Natural killer cell (primary cell): ENCODE results near the gene PHOX2B. TPM values are rescaled to one million over a fixed set of nuclear protein-coding genes. Genes with fewer than 3 reads are reported as not detected.

Experiments
- ATAC-seq, 3 donors: fragments of 150-1000 bp in 2 of 3; fragments of 200-7000 bp in 1 of 3; cut with Tn5 transposase; 1 replicate in 1 of 3; 2 replicates in 2 of 3; pipeline ENCODE4 v1.10.0; 2021; ENCODE audit warnings: mild to moderate bottlenecking in 2 of 3, moderate library complexity in 2 of 3
- DNase-seq, 2 donors: peaks; one replicate each; pipeline versions ENCODE4 v3.0.0 to v3.0.0-alpha.2; 2013 to 2021; ENCODE audit warnings: mixed read lengths in 1 of 2
- H3K27ac ChIP-seq: one replicate; pipeline ENCODE4 v1.5.1; 2013; ENCODE audit warnings: mild to moderate bottlenecking, low read length
- H3K27me3 ChIP-seq: one replicate; pipeline ENCODE4 v1.6.1; 2013; ENCODE audit warnings: low read length; ENCODE audit not compliant: control insufficient read depth, insufficient read depth
- H3K36me3 ChIP-seq: one replicate; pipeline ENCODE4 v1.6.1; 2013; ENCODE audit warnings: low read length; ENCODE audit not compliant: control insufficient read depth, insufficient read depth
- H3K4me1 ChIP-seq: one replicate; pipeline ENCODE4 v1.6.1; 2013; ENCODE audit warnings: low read length; ENCODE audit not compliant: control insufficient read depth, insufficient read depth
- H3K4me3 ChIP-seq: one replicate; pipeline ENCODE4 v1.5.1; 2013; ENCODE audit warnings: low read length
- H3K9me3 ChIP-seq: one replicate; pipeline ENCODE4 v1.6.1; 2013; ENCODE audit warnings: low read length; ENCODE audit not compliant: control insufficient read depth, insufficient read depth
- H3K27ac Mint-ChIP-seq, 2 donors: one replicate each; pipeline ENCODE4 v1.8.0; 2022; ENCODE audit warnings: mild to moderate bottlenecking in 2 of 2, mixed read lengths in 2 of 2, moderate library complexity in 1 of 2
- H3K27me3 Mint-ChIP-seq, 2 donors: one replicate each; pipeline ENCODE4 v1.8.0; 2022; ENCODE audit warnings: low read depth in 2 of 2, mixed read lengths in 2 of 2
- H3K36me3 Mint-ChIP-seq: one replicate; pipeline ENCODE4 v1.8.0; 2022; ENCODE audit warnings: mixed read lengths
- H3K4me1 Mint-ChIP-seq, 2 donors: one replicate each; pipeline ENCODE4 v1.8.0; 2022; ENCODE audit warnings: mixed read lengths in 2 of 2
- H3K4me3 Mint-ChIP-seq: one replicate; pipeline ENCODE4 v1.8.0; 2022; ENCODE audit warnings: mild to moderate bottlenecking, moderate library complexity, mixed read lengths
- H3K9me3 Mint-ChIP-seq, 2 donors: one replicate each; pipeline ENCODE4 v1.8.0; 2022; ENCODE audit warnings: mixed read lengths in 2 of 2
- WGBS: methylation state at CpG from one replicate; pipeline ENCODE4 v1.1.7; 2013; ENCODE audit warnings: missing lambda C conversion rate; ENCODE audit not compliant: insufficient coverage; 5-methylcytosine and 5-hydroxymethylcytosine counted together
- intact Hi-C: fragments of 100-400 bp; cut with micrococcal nuclease; formaldehyde crosslinking; loops from one replicate; pipeline ENCODE4 v1.14.2; 2022
- total RNA-seq, 4 donors: library from RNA; stranded (reverse); fragments of 120-200 nt in 1 of 4; gene quantifications; one replicate each; pipeline versions ENCODE4 v1.2.3 to v1.2.4, GENCODE V29; 2013 to 2022
- TF ChIP-seq, protein P1 (sequence below): fragments of 200-600 bp; IDR thresholded peaks from one replicate; pipeline ENCODE4 v1.8.0; 2022; ENCODE audit warnings: antibody characterized with exemption

The PHOX2B gene
- total RNA-seq, 3 donors from 2014 or later (not counting 1 experiment from before 2014, with no cell fraction given): not detected

DNA sequence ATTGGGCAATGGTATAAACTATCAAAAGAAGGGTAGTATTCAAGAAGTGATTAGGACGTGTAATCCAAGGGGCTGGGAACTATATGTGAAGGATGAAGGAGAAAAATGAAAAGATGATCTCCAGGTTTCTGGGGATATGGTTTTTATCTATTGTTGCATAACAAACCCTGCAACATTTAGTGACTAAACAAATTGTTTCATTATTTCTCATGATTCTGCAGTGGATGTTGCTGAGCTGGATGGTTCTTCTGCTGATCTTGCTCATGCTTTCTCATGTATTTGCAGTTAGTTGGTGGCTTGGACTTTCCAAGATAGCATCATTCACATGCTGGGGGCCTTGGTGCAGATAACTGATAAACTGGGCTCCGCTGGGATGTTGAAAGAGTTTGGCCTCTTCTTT is 29.1 kb downstream of the PHOX2B start:
- no peak overlapping the region for H3K27ac Mint-ChIP-seq
- no peaks in the 10 kb centered on the region for H3K36me3 Mint-ChIP-seq
- Histone ChIP-seq H3K27me3 (no peaks in the 10 kb centered on the region), H3K27ac (no peak overlapping the region), H3K36me3 (no peaks in the 10 kb centered on the region), H3K4me3 (no peak overlapping the region), H3K4me1 (no peaks in the 10 kb centered on the region), H3K9me3 (no peaks in the 10 kb centered on the region)
- DNase-seq (no peak), ATAC-seq (no peak)
- H3K9me3 Mint-ChIP-seq: peaks cover 3 to 5% of the 10 kb centered on the region in 2 donors
- TF ChIP-seq, protein P1, sequence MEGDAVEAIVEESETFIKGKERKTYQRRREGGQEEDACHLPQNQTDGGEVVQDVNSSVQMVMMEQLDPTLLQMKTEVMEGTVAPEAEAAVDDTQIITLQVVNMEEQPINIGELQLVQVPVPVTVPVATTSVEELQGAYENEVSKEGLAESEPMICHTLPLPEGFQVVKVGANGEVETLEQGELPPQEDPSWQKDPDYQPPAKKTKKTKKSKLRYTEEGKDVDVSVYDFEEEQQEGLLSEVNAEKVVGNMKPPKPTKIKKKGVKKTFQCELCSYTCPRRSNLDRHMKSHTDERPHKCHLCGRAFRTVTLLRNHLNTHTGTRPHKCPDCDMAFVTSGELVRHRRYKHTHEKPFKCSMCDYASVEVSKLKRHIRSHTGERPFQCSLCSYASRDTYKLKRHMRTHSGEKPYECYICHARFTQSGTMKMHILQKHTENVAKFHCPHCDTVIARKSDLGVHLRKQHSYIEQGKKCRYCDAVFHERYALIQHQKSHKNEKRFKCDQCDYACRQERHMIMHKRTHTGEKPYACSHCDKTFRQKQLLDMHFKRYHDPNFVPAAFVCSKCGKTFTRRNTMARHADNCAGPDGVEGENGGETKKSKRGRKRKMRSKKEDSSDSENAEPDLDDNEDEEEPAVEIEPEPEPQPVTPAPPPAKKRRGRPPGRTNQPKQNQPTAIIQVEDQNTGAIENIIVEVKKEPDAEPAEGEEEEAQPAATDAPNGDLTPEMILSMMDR: no peak
- intact Hi-C loops: no loop called here
- 86% methylated on average over 2 of the region's 2 CpGs for WGBS
- H3K4me3 Mint-ChIP-seq: no peak overlapping the region
- H3K4me1 Mint-ChIP-seq: no peaks in the 10 kb centered on the region
- H3K27me3 Mint-ChIP-seq: no peaks in the 10 kb centered on the region

DNA sequence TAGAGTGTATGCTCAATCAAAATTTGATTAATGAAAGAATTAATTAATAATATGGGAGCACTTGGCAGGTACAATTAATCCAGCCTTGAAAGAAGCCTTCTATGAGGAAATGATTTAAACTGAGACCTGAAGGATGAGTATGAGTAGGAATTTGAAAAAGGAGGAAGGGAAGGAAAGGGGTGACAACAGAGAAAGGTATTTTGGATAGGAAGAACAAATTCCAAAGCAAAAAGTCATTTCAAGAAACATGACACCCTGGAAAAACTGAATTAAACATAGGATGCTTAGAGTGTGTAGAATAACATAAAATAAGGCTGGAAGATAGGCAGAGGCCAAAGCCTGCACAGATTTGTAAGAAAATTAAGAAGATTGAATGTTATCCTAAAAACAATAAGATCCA is 29.6 kb downstream of the PHOX2B start:
- H3K36me3 Mint-ChIP-seq: no peaks in the 10 kb centered on the region
- H3K9me3 Mint-ChIP-seq: peaks cover 3 to 5% of the 10 kb centered on the region in 2 donors
- no peak overlapping the region for H3K27ac ChIP-seq
- no peak overlapping the region for H3K4me3 ChIP-seq
- DNase-seq (no peak), ATAC-seq (no peak)
- H3K4me1 ChIP-seq: no peaks in the 10 kb centered on the region
- TF ChIP-seq, protein P1: no peak
- H3K36me3 ChIP-seq: no peaks in the 10 kb centered on the region
- no peak overlapping the region for H3K4me3 Mint-ChIP-seq
- no peak overlapping the region for H3K27ac Mint-ChIP-seq
- no peaks in the 10 kb centered on the region for H3K27me3 Mint-ChIP-seq
- no peaks in the 10 kb centered on the region for H3K9me3 ChIP-seq
- intact Hi-C loops: no loop called here
- H3K4me1 Mint-ChIP-seq: no peaks in the 10 kb centered on the region
- H3K27me3 ChIP-seq: no peaks in the 10 kb centered on the region

DNA sequence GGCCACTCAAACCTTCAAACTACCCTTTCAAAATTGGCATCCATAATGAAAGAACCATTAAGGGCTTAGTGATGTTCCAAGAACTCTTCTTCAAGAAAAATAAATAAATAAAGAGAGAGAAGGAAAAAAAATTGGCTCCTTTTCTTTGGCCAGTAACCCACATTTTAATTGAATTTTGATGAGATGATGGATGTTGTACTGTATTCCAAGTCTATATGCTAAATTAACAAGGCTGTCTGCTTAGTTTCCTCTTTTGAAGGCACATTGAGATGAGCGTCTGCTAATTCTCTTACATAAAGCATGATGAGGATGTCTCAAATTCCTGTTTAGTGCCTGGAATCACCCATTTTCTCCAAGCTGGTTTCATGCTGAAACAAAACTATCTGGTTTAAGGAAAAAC is 33.4 kb downstream of the PHOX2B start:
- Mint-ChIP-seq H3K27me3 (no peaks in the 10 kb centered on the region), H3K9me3 (peaks cover 3 to 6% of the 10 kb centered on the region in 2 donors), H3K36me3 (no peaks in the 10 kb centered on the region), H3K4me1 (no peaks in the 10 kb centered on the region), H3K4me3 (no peak overlapping the region), H3K27ac (no peak overlapping the region)
- TF ChIP-seq, protein P1: no peak
- 75% methylated on average over 1 of the region's 1 CpG for WGBS
- ATAC-seq (no peak), DNase-seq (no peak)
- no peaks in the 10 kb centered on the region for H3K36me3 ChIP-seq
- no peak overlapping the region for H3K27ac ChIP-seq
- H3K4me1 ChIP-seq: no peaks in the 10 kb centered on the region
- H3K9me3 ChIP-seq: no peaks in the 10 kb centered on the region
- H3K4me3 ChIP-seq: no peak overlapping the region
- no peaks in the 10 kb centered on the region for H3K27me3 ChIP-seq
- intact Hi-C loops: no loop called here

DNA sequence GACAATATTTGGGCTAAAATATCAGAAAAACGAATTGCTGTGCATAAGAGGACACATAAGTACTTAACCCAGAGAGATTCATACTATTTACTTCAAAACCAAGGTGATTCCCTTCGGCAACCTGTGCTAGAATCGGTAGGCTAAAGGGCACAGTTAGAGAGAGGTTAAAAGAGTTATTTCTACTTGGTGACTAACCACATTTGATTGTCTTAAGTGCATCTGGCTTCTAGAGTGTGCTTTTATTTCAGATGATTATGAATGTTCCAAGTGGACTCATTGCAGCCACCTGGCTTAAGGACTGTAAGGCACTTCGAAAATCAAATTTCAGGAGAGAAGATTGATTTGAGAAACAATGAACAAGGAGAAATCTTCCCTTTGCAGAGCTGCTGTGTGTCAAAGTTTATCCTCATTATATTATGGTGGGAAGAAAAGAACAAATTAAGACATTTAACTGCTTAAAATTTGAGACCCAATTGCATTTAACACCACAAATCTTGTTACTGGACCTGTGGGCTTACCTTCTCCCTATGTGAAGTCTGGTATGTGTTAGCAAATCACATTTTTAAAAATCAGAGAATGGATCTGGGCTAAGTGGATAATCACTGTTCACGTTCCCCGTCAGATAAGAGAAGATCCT is 34.0 kb downstream of the PHOX2B start:
- intact Hi-C loops: no loop called here
- ATAC-seq (no peak), DNase-seq (no peak)
- Mint-ChIP-seq H3K36me3 (no peaks in the 10 kb centered on the region), H3K4me1 (no peaks in the 10 kb centered on the region), H3K27ac (no peak overlapping the region), H3K27me3 (no peaks in the 10 kb centered on the region), H3K9me3 (peaks cover 3 to 5% of the 10 kb centered on the region in 2 donors), H3K4me3 (no peak overlapping the region)
- Histone ChIP-seq H3K9me3 (no peaks in the 10 kb centered on the region), H3K36me3 (no peaks in the 10 kb centered on the region), H3K27me3 (no peaks in the 10 kb centered on the region), H3K4me3 (no peak overlapping the region), H3K27ac (no peak overlapping the region), H3K4me1 (no peaks in the 10 kb centered on the region)
- TF ChIP-seq, protein P1: no peak
- 83% methylated on average over 6 of the region's 6 CpGs for WGBS
